GM13977 (cell line): ENCODE data around the gene SBSN.

ENCODE experiments used
- DNase-seq: peaks from one replicate; pipeline ENCODE4 v3.0.0; 2012; ENCODE audit warnings: low spot score
- CTCF ChIP-seq: IDR thresholded peaks from 2 replicates; pipeline ENCODE4 v1.5.1; 2012; ENCODE audit warnings: mild to moderate bottlenecking, control low read depth; ENCODE audit not compliant: insufficient read depth; ENCODE audit errors: extremely low read depth, missing control alignments
- in situ Hi-C: fragments of 300-500 bp; cut with MboI; formaldehyde crosslinking; loops from one replicate; pipeline ENCODE4 v1.12.0; 2022; ENCODE audit warnings: low sequenced_read_pairs, low pct_unique_long_range_greater_than_20kb, mixed read lengths, inconsistent platforms; ENCODE audit not compliant: unreplicated experiment

The SBSN gene

GRCh38 chr19:35509018-35509652, 19.0 kb downstream of the SBSN start:
- peak; percentile 86 for DNase-seq
- in situ Hi-C loops: no loop called here
- TF ChIP-seq CTCF: no peak

GRCh38 chr19:35508129-35508528, 20.0 kb downstream of the SBSN start:
- no peak for TF ChIP-seq CTCF
- no peak for DNase-seq
- in situ Hi-C loops: no loop called here

- TF ChIP-seq CTCF: no peak
- DNase-seq: no peak
- in situ Hi-C loops: no loop called here
These were observed 20.6 kb downstream of the SBSN start for GRCh38 chr19:35507561-35507960.

GRCh38 chr19:35506011-35506410, 22.1 kb downstream of the SBSN start:
- DNase-seq: no peak
- in situ Hi-C loops: no loop called here
- no peak for TF ChIP-seq CTCF

GRCh38 chr19:35502751-35503150, 25.4 kb downstream of the SBSN start:
- no peak for DNase-seq
- no peak for TF ChIP-seq CTCF
- in situ Hi-C loops: no loop called here

- DNase-seq: no peak
- in situ Hi-C loops: no loop called here
- no peak for TF ChIP-seq CTCF
These were observed 26.4 kb downstream of the SBSN start for GRCh38 chr19:35501684-35502083.
